GM23248 (cell line): ENCODE results near the gene ADAD2. TPM values are rescaled to one million over a fixed set of nuclear protein-coding genes. Genes with fewer than 3 reads are reported as not detected.

Source experiments
- DNase-seq: peaks from one replicate; pipeline ENCODE4 v3.0.0-alpha.2; 2015
- H2AFZ ChIP-seq: fragments of 200-600 bp; sonication (generic); 2 replicates; pipeline ENCODE4 v1.6.1; 2016; ENCODE audit warnings: antibody characterized with exemption
- H3F3A ChIP-seq: fragments of 200-600 bp; sonication (generic); 2 replicates; pipeline ENCODE4 v1.6.1; 2016; ENCODE audit warnings: mild to moderate bottlenecking, antibody characterized with exemption, mixed run types; ENCODE audit not compliant: insufficient read depth
- H3K27ac ChIP-seq: fragments of 200-600 bp; sonication (generic); 2 replicates; pipeline ENCODE4 v1.5.1; 2016; ENCODE audit warnings: mild to moderate bottlenecking
- H3K27me3 ChIP-seq: fragments of 200-600 bp; sonication (generic); replicated peaks from 2 replicates; pipeline ENCODE4 v1.6.1; 2016; ENCODE audit warnings: mild to moderate bottlenecking; ENCODE audit not compliant: insufficient read depth
- H3K36me3 ChIP-seq: fragments of 200-600 bp; sonication (generic); 2 replicates; pipeline ENCODE4 v1.6.1; 2016; ENCODE audit warnings: low read depth, mild to moderate bottlenecking
- H3K4me1 ChIP-seq: fragments of 200-600 bp; sonication (generic); 2 replicates; pipeline ENCODE4 v1.6.1; 2016; ENCODE audit warnings: mild to moderate bottlenecking; ENCODE audit not compliant: insufficient read depth
- H3K4me2 ChIP-seq: fragments of 200-600 bp; sonication (generic); one replicate; pipeline ENCODE4 v1.6.1; 2016; ENCODE audit warnings: mild to moderate bottlenecking; ENCODE audit not compliant: unreplicated experiment
- H3K4me3 ChIP-seq: fragments of 200-600 bp; sonication (generic); 2 replicates; pipeline ENCODE4 v1.5.1; 2016; ENCODE audit warnings: mild to moderate bottlenecking
- H3K79me2 ChIP-seq: fragments of 200-600 bp; sonication (generic); 2 replicates; pipeline ENCODE4 v1.6.1; 2016; ENCODE audit warnings: mild to moderate bottlenecking; ENCODE audit not compliant: insufficient read depth
- H3K9ac ChIP-seq: fragments of 200-600 bp; sonication (generic); 2 replicates; pipeline ENCODE4 v1.6.1; 2016; ENCODE audit warnings: mild to moderate bottlenecking
- H3K9me2 ChIP-seq: fragments of 200-600 bp; sonication (generic); 2 replicates; pipeline ENCODE4 v1.6.1; 2016; ENCODE audit warnings: mixed run types, mild to moderate bottlenecking, moderate library complexity; ENCODE audit not compliant: insufficient read depth
- H3K9me3 ChIP-seq: fragments of 200-600 bp; sonication (generic); one replicate; pipeline ENCODE4 v1.6.1; 2017; ENCODE audit warnings: low read depth
- H4K20me1 ChIP-seq: fragments of 200-600 bp; sonication (generic); 2 replicates; pipeline ENCODE4 v1.6.0; 2016; ENCODE audit not compliant: insufficient read depth
- EZH2 ChIP-seq: fragments of 200-600 bp; sonication (generic); IDR thresholded peaks from 2 replicates; pipeline ENCODE4 v1.6.1; 2018; ENCODE audit warnings: antibody characterized with exemption, mild to moderate bottlenecking; ENCODE audit not compliant: insufficient read depth, poor library complexity, severe bottlenecking
- EZH2phosphoT487 ChIP-seq: fragments of 200-600 bp; sonication (generic); IDR thresholded peaks from 2 replicates; pipeline ENCODE4 v1.6.1; 2018; ENCODE audit warnings: antibody characterized with exemption, moderate library complexity, mild to moderate bottlenecking, low read depth; ENCODE audit not compliant: insufficient read depth
- WGBS, 2 experiments: methylation state at CpG; one replicate each; pipeline ENCODE4 v1.1.6; 2015 to 2017; ENCODE audit warnings: low lambda C conversion rate in 2 of 2, low coverage in 1 of 2; ENCODE audit errors: missing lambda C conversion rate in 2 of 2; 5-methylcytosine and 5-hydroxymethylcytosine counted together
- in situ Hi-C: fragments of 300-500 bp; cut with MboI; formaldehyde crosslinking; loops from 2 replicates; pipeline ENCODE4 v1.15.0; 2020
- polyA plus RNA-seq: library from polyadenylated mRNA; unstranded; fragments of >200 nt; fragmentation: Nextera tagmentation; extraction: Ambion mirVana; gene quantifications from 2 replicates; pipeline ENCODE4 v1.2.1, GENCODE V29; 2016
- total RNA-seq: library from RNA; depleted of rRNA; stranded (reverse); fragments of >200 nt; shearing (Covaris generic); gene quantifications from 2 replicates; pipeline ENCODE4 v1.2.3, GENCODE V29; 2014

The ADAD2 gene
- total and polyA plus RNA-seq, 2 experiments from 2014 or later = not detected

- in situ Hi-C loops = no loop called here
- Histone ChIP-seq H3K27me3 (no peaks in the 10 kb centered on the region), H2AFZ (no peak overlapping the region), H3K4me3 (no peak overlapping the region), H3K36me3 (no peaks in the 10 kb centered on the region), H3K4me2 (no peak overlapping the region), H3K4me1 (peaks cover 17% of the 10 kb centered on the region), H3K9ac (no peak overlapping the region), H3K79me2 (peaks cover 29% of the 10 kb centered on the region), H3K27ac (no peak overlapping the region), H3K9me3 (no peaks in the 10 kb centered on the region), H3K9me2 (no peaks in the 10 kb centered on the region), H4K20me1 (no peaks in the 10 kb centered on the region; the same call in 1 of the 2 replicates), H3F3A (peaks cover 10% of the 10 kb centered on the region; the same call in 1 of the 2 replicates)
- DNase-seq = no peak
- WGBS, 2 experiments = 90 to 94% methylated on average over 37 to 38 of the region's 41 CpGs
- TF ChIP-seq EZH2 (no peak), EZH2phosphoT487 (no peak)
These were observed 9.6 kb upstream of the ADAD2 start for GRCh38 chr16:84181144-84181915.

GRCh38 chr16:84182104-84182503 lies 8.9 kb upstream of the ADAD2 start:
- Histone ChIP-seq H3K4me2 (no peak overlapping the region), H4K20me1 (no peaks in the 10 kb centered on the region; the same call in 1 of the 2 replicates), H3K27me3 (no peaks in the 10 kb centered on the region), H3K79me2 (peaks cover 34% of the 10 kb centered on the region), H3K9ac (no peak overlapping the region), H3K36me3 (no peaks in the 10 kb centered on the region), H3K9me3 (no peaks in the 10 kb centered on the region), H3F3A (peaks cover 10% of the 10 kb centered on the region; the same call in 1 of the 2 replicates), H3K4me1 (peaks cover 10% of the 10 kb centered on the region), H2AFZ (no peak overlapping the region), H3K4me3 (no peak overlapping the region), H3K27ac (no peak overlapping the region), H3K9me2 (no peaks in the 10 kb centered on the region)
- in situ Hi-C loops = no loop called here
- DNase-seq = no peak
- 94 to 97% methylated on average over 15 to 18 of the region's 18 CpGs for WGBS, 2 experiments
- TF ChIP-seq EZH2phosphoT487 (no peak), EZH2 (no peak)

- no peaks in the 10 kb centered on the region; the same call in 1 of the 2 replicates for H4K20me1 ChIP-seq
- in situ Hi-C loops = no loop called here
- H3K27me3 ChIP-seq = no peaks in the 10 kb centered on the region
- H3K4me2 ChIP-seq = no peak overlapping the region
- no peak overlapping the region for H2AFZ ChIP-seq
- TF ChIP-seq EZH2 (no peak), EZH2phosphoT487 (no peak)
- H3K9ac ChIP-seq = no peak overlapping the region
- no peak overlapping the region for H3K4me3 ChIP-seq
- H3K79me2 ChIP-seq = peaks cover 34% of the 10 kb centered on the region
- no peak for DNase-seq
- no peaks in the 10 kb centered on the region for H3K9me3 ChIP-seq
- peaks cover 2% of the 10 kb centered on the region; the same call in 1 of the 2 replicates for H3K4me1 ChIP-seq
- 95 to 96% methylated on average over 25 to 26 of the region's 26 CpGs for WGBS, 2 experiments
- H3K9me2 ChIP-seq = no peaks in the 10 kb centered on the region
- H3K27ac ChIP-seq = no peak overlapping the region
- peaks cover 5% of the 10 kb centered on the region; the same call in 1 of the 2 replicates for H3F3A ChIP-seq
- no peaks in the 10 kb centered on the region for H3K36me3 ChIP-seq
These were observed 8.0 kb upstream of the ADAD2 start for GRCh38 chr16:84182680-84183571.

- H3K27me3 ChIP-seq = no peaks in the 10 kb centered on the region
- no peak overlapping the region for H3K9ac ChIP-seq
- H3K4me3 ChIP-seq = no peak overlapping the region
- no peaks in the 10 kb centered on the region for H3K4me1 ChIP-seq
- TF ChIP-seq EZH2 = no peak
- TF ChIP-seq EZH2phosphoT487 = no peak
- no peaks in the 10 kb centered on the region for H3K9me3 ChIP-seq
- no peak for DNase-seq
- H4K20me1 ChIP-seq = no peaks in the 10 kb centered on the region; the same call in 1 of the 2 replicates
- no peaks in the 10 kb centered on the region for H3K9me2 ChIP-seq
- H3K79me2 ChIP-seq = peaks cover 34% of the 10 kb centered on the region
- H3K4me2 ChIP-seq = no peak overlapping the region
- 93 to 99% methylated on average over 3 to 5 of the region's 5 CpGs for WGBS, 2 experiments
- in situ Hi-C loops = no loop called here
- H3F3A ChIP-seq = no peaks in the 10 kb centered on the region
- no peaks in the 10 kb centered on the region for H3K36me3 ChIP-seq
- H3K27ac ChIP-seq = no peak overlapping the region
- no peak overlapping the region for H2AFZ ChIP-seq
These were observed 7.4 kb upstream of the ADAD2 start for GRCh38 chr16:84183572-84183875.
